ENCODE data around the gene KIFC3.
"Not testable (repeated sequence)": the region's sequence is repeated elsewhere in the genome, so short reads cannot be mapped to it uniquely, and the experiment has no call there.

KIFC3 gene

GRCh38 chr16:57714047-57714446, 88.2 kb downstream of the KIFC3 start:
- H3K27ac ChIP-seq = no peak overlapping the region
- TF ChIP-seq CTCF (conservative IDR thresholded peaks at IDR 0.05) (no peak), ZFX (IDR thresholded peaks at IDR 0.05) (no peak)

GRCh38 chr16:57713596-57713995, 88.7 kb downstream of the KIFC3 start:
- TF ChIP-seq ZFX (IDR thresholded peaks at IDR 0.05) (no peak), CTCF (conservative IDR thresholded peaks at IDR 0.05) (no peak)
- H3K27ac ChIP-seq = no peak overlapping the region

- H3K27ac ChIP-seq = not testable (repeated sequence)
Observed at GRCh38 chr16:57712569-57712968, 89.7 kb downstream of the KIFC3 start.

- no peak overlapping the region for H3K27ac ChIP-seq
- TF ChIP-seq ZFX (IDR thresholded peaks at IDR 0.05) (no peak), CTCF (conservative IDR thresholded peaks at IDR 0.05) (no peak)
Observed at GRCh38 chr16:57711993-57712392, 90.3 kb downstream of the KIFC3 start.

- H3K27ac ChIP-seq = no peak overlapping the region
- no peak for TF ChIP-seq CTCF (conservative IDR thresholded peaks at IDR 0.05)
Observed at GRCh38 chr16:57711346-57711745, 90.9 kb downstream of the KIFC3 start.

- H3K27ac ChIP-seq = no peak overlapping the region
- TF ChIP-seq CTCF (conservative IDR thresholded peaks at IDR 0.05) (no peak), ZFX (IDR thresholded peaks at IDR 0.05) (no peak)
Observed at GRCh38 chr16:57709663-57710062, 92.6 kb downstream of the KIFC3 start.

All from C4-2B (cell line).